H9 (cell line): ENCODE data around the gene PKP3. TPM values are rescaled to one million over a fixed set of nuclear protein-coding genes. Genes with fewer than 3 reads are reported as not detected.
"Not testable (repeated sequence)": the region's sequence is repeated elsewhere in the genome, so short reads cannot be mapped to it uniquely, and the experiment has no call there.

Experiments used
- DNase-seq: peaks from one replicate; pipeline ENCODE4 v3.0.0-alpha.2; 2017
- H2AFZ ChIP-seq: one replicate; pipeline ENCODE4 v1.6.1; 2013; ENCODE audit warnings: mild to moderate bottlenecking, low read length, control low read depth, moderate library complexity
- H2AK5ac ChIP-seq: 2 replicates; pipeline ENCODE4 v1.6.1; 2013; ENCODE audit warnings: low read length, control low read depth, mixed read lengths; ENCODE audit not compliant: insufficient read length
- H2BK120ac ChIP-seq: one replicate; pipeline ENCODE4 v1.6.1; 2013; ENCODE audit warnings: low read depth, mild to moderate bottlenecking, low read length, control low read depth, inconsistent platforms; ENCODE audit not compliant: poor library complexity, severe bottlenecking
- H2BK12ac ChIP-seq: 2 replicates; pipeline ENCODE4 v1.6.1; 2013; ENCODE audit warnings: low read length, control low read depth, mixed read lengths, low read depth; ENCODE audit not compliant: insufficient read length
- H2BK15ac ChIP-seq: 2 replicates; pipeline ENCODE4 v1.6.1; 2013; ENCODE audit warnings: low read depth, low read length, control low read depth
- H2BK20ac ChIP-seq: one replicate; pipeline ENCODE4 v1.6.1; 2013; ENCODE audit warnings: low read depth, mild to moderate bottlenecking, low read length, control low read depth, inconsistent platforms; ENCODE audit not compliant: poor library complexity, severe bottlenecking
- H2BK5ac ChIP-seq: 2 replicates; pipeline ENCODE4 v1.6.1; 2013; ENCODE audit warnings: low read length, control low read depth, mixed read lengths; ENCODE audit not compliant: insufficient read length
- H3K14ac ChIP-seq: 2 replicates; pipeline ENCODE4 v1.6.1; 2013; ENCODE audit warnings: low read length, control low read depth; ENCODE audit not compliant: insufficient read depth
- H3K18ac ChIP-seq: 2 replicates; pipeline ENCODE4 v1.6.1; 2013; ENCODE audit warnings: low read depth, mild to moderate bottlenecking, mixed read lengths, low read length, control low read depth; ENCODE audit not compliant: insufficient read length
- H3K23ac ChIP-seq: 2 replicates; pipeline ENCODE4 v1.6.1; 2013; ENCODE audit warnings: low read length, control low read depth, mixed read lengths, low read depth; ENCODE audit not compliant: insufficient read length
- H3K23me2 ChIP-seq: 2 replicates; pipeline ENCODE4 v1.6.1; 2013; ENCODE audit warnings: low read depth, mild to moderate bottlenecking, mixed read lengths, low read length, control low read depth; ENCODE audit not compliant: insufficient read length, poor library complexity, severe bottlenecking
- H3K27ac ChIP-seq: 2 replicates; pipeline ENCODE4 v1.5.1; 2013; ENCODE audit warnings: low read length, control low read depth, mixed read lengths, low read depth; ENCODE audit not compliant: insufficient read length
- H3K27me3 ChIP-seq: 2 replicates; pipeline ENCODE4 v1.6.1; 2013; ENCODE audit warnings: low read length, control low read depth, inconsistent platforms; ENCODE audit not compliant: insufficient read depth
- H3K4ac ChIP-seq: 2 replicates; pipeline ENCODE4 v1.6.1; 2013; ENCODE audit warnings: low read depth, mild to moderate bottlenecking, control low read depth, inconsistent platforms, low read length, moderate library complexity
- H3K4me1 ChIP-seq: 2 replicates; pipeline ENCODE4 v1.6.1; 2013; ENCODE audit warnings: low read length, control low read depth, inconsistent platforms; ENCODE audit not compliant: insufficient read depth
- H3K4me2 ChIP-seq: 2 replicates; pipeline ENCODE4 v1.6.1; 2013; ENCODE audit warnings: low read length, control low read depth, mixed read lengths; ENCODE audit not compliant: insufficient read length, insufficient read depth
- H3K56ac ChIP-seq: 2 replicates; pipeline ENCODE4 v1.6.1; 2013; ENCODE audit warnings: low read depth, mild to moderate bottlenecking, mixed read lengths, low read length, control low read depth; ENCODE audit not compliant: insufficient read length
- H3K79me1 ChIP-seq: 2 replicates; pipeline ENCODE4 v1.6.1; 2013; ENCODE audit warnings: low read depth, mild to moderate bottlenecking, moderate library complexity, low read length, control low read depth, inconsistent platforms; ENCODE audit not compliant: insufficient read depth, poor library complexity, severe bottlenecking
- H3K79me2 ChIP-seq: 2 replicates; pipeline ENCODE4 v1.6.1; 2013; ENCODE audit warnings: low read length, control low read depth, inconsistent platforms; ENCODE audit not compliant: insufficient read depth
- H3K9ac ChIP-seq: 2 replicates; pipeline ENCODE4 v1.6.1; 2013; ENCODE audit warnings: low read length, control low read depth, mixed read lengths; ENCODE audit not compliant: insufficient read length; ENCODE audit errors: extremely low read depth
- H3K9me3 ChIP-seq: one replicate; pipeline ENCODE4 v1.6.1; 2013; ENCODE audit warnings: low read depth, low read length, inconsistent platforms; ENCODE audit not compliant: control insufficient read depth
- H3T11ph ChIP-seq: one replicate; pipeline ENCODE4 v1.6.1; 2013; ENCODE audit warnings: mild to moderate bottlenecking, low read length, control low read depth, inconsistent platforms
- H4K20me1 ChIP-seq: one replicate; pipeline ENCODE4 v1.6.1; 2013; ENCODE audit not compliant: control insufficient read depth, insufficient read length, insufficient read depth
- H4K5ac ChIP-seq: 2 replicates; pipeline ENCODE4 v1.6.1; 2013; ENCODE audit warnings: low read depth, mild to moderate bottlenecking, mixed read lengths, low read length, control low read depth; ENCODE audit not compliant: insufficient read length
- H4K8ac ChIP-seq: replicated peaks from 2 replicates; pipeline ENCODE4 v1.6.1; 2013; ENCODE audit warnings: low read length, control low read depth, mixed read lengths, low read depth; ENCODE audit not compliant: insufficient read length
- H4K91ac ChIP-seq: 2 replicates; pipeline ENCODE4 v1.6.1; 2013; ENCODE audit warnings: low read depth, mild to moderate bottlenecking, moderate library complexity, mixed read lengths, low read length, control low read depth; ENCODE audit not compliant: insufficient read length
- H3K27ac Mint-ChIP-seq, 3 experiments: 2 replicates in 2 of 3; 3 replicates in 1 of 3; pipeline ENCODE4 v1.8.0; 2020 to 2021; ENCODE audit warnings: mixed read lengths in 3 of 3, mild to moderate bottlenecking in 1 of 3, moderate library complexity in 1 of 3
- H3K27me3 Mint-ChIP-seq: 2 replicates; pipeline ENCODE4 v1.8.0; 2021; ENCODE audit warnings: low read depth, mild to moderate bottlenecking, moderate library complexity, mixed read lengths
- H3K36me3 Mint-ChIP-seq, 3 experiments: 2 replicates in 2 of 3; 3 replicates in 1 of 3; pipeline ENCODE4 v1.8.0; 2020 to 2021; ENCODE audit warnings: low read depth in 3 of 3, mixed read lengths in 3 of 3; ENCODE audit not compliant: insufficient read depth in 1 of 3
- H3K4me1 Mint-ChIP-seq, 2 experiments: 2 replicates each; pipeline ENCODE4 v1.8.0; 2020; ENCODE audit warnings: mixed read lengths in 2 of 2
- H3K4me3 Mint-ChIP-seq, 2 experiments: 2 replicates in 1 of 2; 3 replicates in 1 of 2; pipeline ENCODE4 v1.8.0; 2020 to 2021; ENCODE audit warnings: mild to moderate bottlenecking in 2 of 2, mixed read lengths in 2 of 2, moderate library complexity in 1 of 2
- H3K9me3 Mint-ChIP-seq, 2 experiments: 2 replicates in 1 of 2; 3 replicates in 1 of 2; pipeline ENCODE4 v1.8.0; 2020; ENCODE audit warnings: mild to moderate bottlenecking in 2 of 2, mixed read lengths in 2 of 2, moderate library complexity in 1 of 2
- CTCF ChIP-seq: fragments of 200-600 bp; sonication (generic); conservative IDR thresholded peaks from 3 replicates; pipeline ENCODE4 v1.8.0; 2021; ENCODE audit warnings: antibody characterized with exemption, mild to moderate bottlenecking
- WGBS: extraction: QIAGEN DNeasy Blood & Tissue Kit; methylation state at CpG from one replicate; pipeline ENCODE4 v1.1.7; 2013; ENCODE audit warnings: missing lambda C conversion rate, low lambda C conversion rate, mixed read lengths; ENCODE audit not compliant: insufficient read length; ENCODE audit errors: extremely low coverage; 5-methylcytosine and 5-hydroxymethylcytosine counted together
- total RNA-seq: library from RNA; stranded (reverse); gene quantifications from 2 replicates; pipeline ENCODE4 v1.2.1, GENCODE V29; 2021

Gene PKP3
- total RNA-seq, 1 experiment from 2014 or later = 41.7 TPM

- no peak overlapping the region for H3K56ac ChIP-seq
- no peak overlapping the region for H2AFZ ChIP-seq
- H3K4ac ChIP-seq = no peak overlapping the region
- no peaks in the 10 kb centered on the region for H3K23me2 ChIP-seq
- peaks cover 7% of the 10 kb centered on the region for H3K9me3 ChIP-seq
- no peak overlapping the region for H4K8ac ChIP-seq
- no peak overlapping the region for H3K4me3 Mint-ChIP-seq
- no peak overlapping the region; a peak in 1 of 7 replicates for H3K27ac Mint-ChIP-seq
- H3K4me2 ChIP-seq = no peak overlapping the region
- WGBS = no CpG with 5 or more reads among the region's 16 CpGs
- no peak overlapping the region for H2BK12ac ChIP-seq
- H3K9ac ChIP-seq = no peak overlapping the region
- peaks cover 3 to 12% (median 3%) of the 10 kb centered on the region in 3 experiments for H3K36me3 Mint-ChIP-seq
- no peak overlapping the region for H3K14ac ChIP-seq
- no peak overlapping the region for H3T11ph ChIP-seq
- no peak overlapping the region for H3K27ac ChIP-seq
- no peak overlapping the region for H2BK120ac ChIP-seq
- H3K4me1 ChIP-seq = no peaks in the 10 kb centered on the region
- H3K4me1 Mint-ChIP-seq = no peaks in the 10 kb centered on the region; a peak in 1 of 4 replicates
- H3K9me3 Mint-ChIP-seq = peaks cover 9 to 12% of the 10 kb centered on the region in 2 experiments
- no peak overlapping the region for H4K91ac ChIP-seq
- no peaks in the 10 kb centered on the region for H4K20me1 ChIP-seq
- no peak overlapping the region for H2AK5ac ChIP-seq
- H2BK15ac ChIP-seq = no peak overlapping the region
- H2BK20ac ChIP-seq = no peak overlapping the region
- H3K79me2 ChIP-seq = no peaks in the 10 kb centered on the region
- H3K79me1 ChIP-seq = no peaks in the 10 kb centered on the region
- H3K18ac ChIP-seq = no peak overlapping the region
- no peak overlapping the region for H3K23ac ChIP-seq
- no peak for DNase-seq
- peaks cover 2% of the 10 kb centered on the region for H3K27me3 Mint-ChIP-seq
- H3K27me3 ChIP-seq = no peaks in the 10 kb centered on the region
- TF ChIP-seq CTCF = no peak
- H2BK5ac ChIP-seq = no peak overlapping the region
- H4K5ac ChIP-seq = no peak overlapping the region
These were observed 40.5 kb downstream of the PKP3 start for GRCh38 chr11:434496-434895.

GRCh38 chr11:434999-435740 lies 41.2 kb downstream of the PKP3 start:
- Mint-ChIP-seq H3K9me3 (peaks cover 9 to 12% of the 10 kb centered on the region in 2 experiments), H3K36me3 (peaks cover 3 to 12% (median 3%) of the 10 kb centered on the region in 3 experiments)
- not testable (repeated sequence) for H3K9ac ChIP-seq, H3K4me1 ChIP-seq, H3K27ac Mint-ChIP-seq, H4K8ac ChIP-seq, H3K79me1 ChIP-seq, H2BK20ac ChIP-seq, H4K20me1 ChIP-seq, H4K5ac ChIP-seq, H3T11ph ChIP-seq, H3K9me3 ChIP-seq, H3K27me3 ChIP-seq, H3K14ac ChIP-seq, H3K23me2 ChIP-seq, H3K4me1 Mint-ChIP-seq, H2BK15ac ChIP-seq, H2AFZ ChIP-seq, H3K56ac ChIP-seq, H2BK12ac ChIP-seq, H3K18ac ChIP-seq, H3K27me3 Mint-ChIP-seq, H2BK5ac ChIP-seq, H2AK5ac ChIP-seq, DNase-seq, H3K4ac ChIP-seq, H2BK120ac ChIP-seq, H3K4me3 Mint-ChIP-seq, H3K23ac ChIP-seq, H3K4me2 ChIP-seq, H3K27ac ChIP-seq, H3K79me2 ChIP-seq, H4K91ac ChIP-seq
- WGBS = no CpG with 5 or more reads among the region's 1 CpG
